ENCODE results near the gene DIAPH3. TPM values are rescaled to one million over a fixed set of nuclear protein-coding genes. Genes with fewer than 3 reads are reported as not detected.

The DIAPH3 gene
- total RNA-seq, 1 donor from 2014 or later = 0.26 TPM

- no peak for DNase-seq (ENCODE audit: low spot score)
These were observed 434.7 kb downstream of the DIAPH3 start for GRCh38 chr13:59728896-59729545.

DNA sequence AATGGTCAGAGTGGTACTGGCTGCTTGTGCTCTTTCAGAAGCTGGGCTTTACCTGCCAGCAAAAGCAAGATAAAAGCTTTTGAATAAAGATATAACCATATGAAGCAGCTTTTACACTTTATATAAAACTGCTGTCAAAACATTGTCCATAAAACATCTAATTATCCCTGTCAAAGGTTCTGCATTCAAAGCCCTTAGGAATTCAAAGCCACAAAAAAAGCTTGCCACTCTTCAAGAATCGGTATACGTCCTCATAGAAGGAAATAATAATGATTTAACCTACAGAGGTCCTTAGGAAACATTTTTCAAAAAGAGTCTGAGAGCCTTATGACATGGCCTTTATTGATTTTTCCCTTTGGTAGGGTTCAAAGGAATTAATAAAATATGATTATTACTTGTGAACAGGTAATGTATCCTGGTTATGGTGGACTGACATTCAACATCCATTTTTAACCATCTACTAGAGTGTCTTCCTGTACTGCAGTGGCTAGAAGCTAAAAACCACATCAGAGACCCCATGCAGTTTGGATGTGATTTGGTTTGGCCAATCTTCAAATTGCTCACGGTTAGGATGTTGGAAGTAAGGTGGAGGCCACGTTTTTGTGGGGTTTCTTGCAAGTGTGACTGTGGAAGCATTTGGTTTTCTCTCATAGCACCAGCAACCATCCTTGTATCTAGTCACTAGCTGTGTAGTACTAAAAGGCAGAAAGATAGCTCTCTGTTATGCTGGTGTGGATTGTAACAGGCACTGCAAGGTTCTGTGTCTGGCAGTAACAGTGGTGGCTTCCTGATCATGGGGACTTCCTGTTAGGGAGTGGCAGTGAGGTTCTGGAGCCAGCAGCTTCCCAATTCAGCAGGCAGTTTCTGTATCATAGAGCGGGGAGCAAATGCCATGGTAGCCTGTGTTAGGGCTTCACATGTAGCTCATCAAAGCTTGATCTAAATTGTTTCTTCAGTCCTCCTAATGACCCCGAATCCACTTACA is 441.5 kb downstream of the DIAPH3 start:
- DNase-seq (ENCODE audit: low spot score) = no peak

DNA sequence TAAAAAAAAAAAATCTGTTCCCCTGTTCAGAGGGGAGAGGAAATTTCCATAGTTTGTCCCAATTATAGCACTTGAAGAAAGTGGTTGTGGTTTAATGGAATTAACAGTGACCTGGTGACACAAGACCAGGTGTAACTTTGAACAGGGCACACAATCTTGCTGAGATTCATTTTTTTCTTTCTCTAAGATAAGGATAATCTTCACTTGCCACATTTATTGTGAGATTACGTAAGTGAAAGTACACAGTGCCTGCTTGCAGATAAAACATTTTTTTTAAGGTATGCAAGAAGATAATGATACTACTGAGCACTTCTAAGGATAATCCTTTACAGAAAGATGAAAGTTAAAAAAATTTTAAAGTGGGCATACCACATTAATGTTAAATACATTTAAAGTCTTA is 448.1 kb downstream of the DIAPH3 start:
- DNase-seq (ENCODE audit: low spot score) = no peak

- no peak for DNase-seq (ENCODE audit: low spot score)
These were observed 452.6 kb downstream of the DIAPH3 start for GRCh38 chr13:59710996-59711701.

DNA sequence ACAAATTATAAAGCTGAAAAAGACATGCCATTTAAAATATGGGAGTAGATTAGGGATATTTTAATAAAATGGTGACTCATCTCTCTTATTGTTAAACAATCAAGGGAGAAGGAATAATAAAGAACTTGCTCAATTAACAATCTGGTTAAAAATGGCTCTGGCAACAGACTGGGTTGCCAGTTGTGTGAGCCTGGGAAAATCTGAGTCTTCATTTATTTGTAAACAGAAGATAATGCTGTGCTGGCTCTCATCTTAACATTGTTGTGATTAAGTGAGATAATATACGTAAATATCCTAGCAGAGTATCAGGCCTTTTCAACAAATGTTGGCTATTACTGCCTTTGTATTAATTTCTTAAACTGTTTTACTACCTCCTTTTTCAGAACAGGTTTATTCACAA is 453.3 kb downstream of the DIAPH3 start:
- DNase-seq (ENCODE audit: low spot score) = no peak

DNA sequence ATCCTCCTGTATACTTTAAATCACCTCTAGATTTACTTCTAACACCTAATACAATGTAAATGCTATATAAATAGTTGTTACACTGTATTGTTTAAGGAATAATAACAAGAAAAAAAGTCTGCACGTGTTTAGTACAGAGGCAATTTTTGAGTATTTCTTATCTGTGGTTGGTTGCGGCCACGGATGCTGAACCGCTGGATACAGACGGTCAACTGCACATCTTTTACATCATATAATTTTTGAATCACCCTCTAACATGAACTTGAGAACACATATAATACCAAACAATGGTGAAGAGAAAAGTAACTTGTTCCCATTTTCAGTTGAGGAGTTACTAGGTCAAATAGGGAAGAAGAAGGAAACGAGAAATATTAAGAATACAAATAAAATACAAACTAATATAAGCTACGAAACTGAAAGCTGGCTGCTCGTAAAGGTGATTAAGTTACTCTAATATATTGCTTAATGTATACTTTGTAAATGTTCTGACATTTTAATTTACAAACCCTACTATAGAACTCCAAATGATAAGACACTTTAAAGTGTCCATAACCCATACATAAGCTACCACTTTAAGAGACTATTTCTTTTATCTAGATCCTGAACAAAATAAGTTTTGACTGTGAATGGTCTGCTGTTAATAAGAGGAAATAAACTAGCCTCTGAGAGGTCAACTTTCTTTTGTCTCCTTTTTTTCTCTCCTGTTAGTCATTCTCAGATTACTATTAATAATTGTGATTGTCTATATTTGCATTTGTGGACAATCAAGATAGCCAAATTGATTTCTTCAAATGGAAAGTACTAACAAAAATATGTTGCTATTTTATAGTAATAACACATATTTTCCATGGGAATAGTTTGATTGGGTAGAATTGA is 457.4 kb downstream of the DIAPH3 start:
- DNase-seq (ENCODE audit: low spot score) = no peak

DNA sequence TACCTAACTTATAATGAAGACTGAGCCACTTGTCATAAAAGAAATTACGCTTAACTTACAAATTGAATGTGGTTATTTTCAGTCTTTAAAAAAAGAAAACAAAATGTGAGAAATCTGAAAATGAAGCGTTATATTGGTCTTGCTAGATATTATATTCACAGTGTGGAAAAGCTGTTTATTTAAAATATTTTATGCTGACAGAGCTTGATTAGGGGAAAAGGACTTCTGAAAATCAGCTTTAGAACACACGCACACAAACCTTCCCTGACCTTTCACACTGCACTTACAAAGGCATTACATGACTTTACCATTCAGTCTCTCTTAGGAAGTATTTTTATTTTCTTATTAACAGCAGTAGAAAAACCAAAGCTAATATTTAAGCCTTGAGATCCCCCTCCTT is 461.5 kb downstream of the DIAPH3 start:
- no peak for DNase-seq (ENCODE audit: low spot score)

DNA sequence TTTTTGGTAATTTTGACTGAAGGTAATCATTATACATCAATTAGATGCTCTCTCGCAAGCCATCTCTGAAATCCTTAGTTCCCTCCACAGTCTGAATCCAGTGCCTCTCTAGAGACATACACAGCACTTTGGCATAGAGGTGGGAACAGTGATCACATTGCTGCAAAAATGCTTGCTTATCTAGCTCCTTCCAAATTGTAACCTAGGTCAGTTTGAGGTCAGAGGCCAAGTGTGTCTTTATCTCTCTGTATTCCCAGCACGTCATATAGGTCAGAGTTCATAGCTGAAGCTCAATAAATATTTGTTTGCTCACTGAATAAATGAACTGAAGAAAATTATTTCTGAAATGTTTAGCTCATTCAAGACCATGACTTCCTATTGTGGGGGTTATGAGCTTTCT is 462.5 kb downstream of the DIAPH3 start:
- DNase-seq (ENCODE audit: low spot score) = no peak

DNA sequence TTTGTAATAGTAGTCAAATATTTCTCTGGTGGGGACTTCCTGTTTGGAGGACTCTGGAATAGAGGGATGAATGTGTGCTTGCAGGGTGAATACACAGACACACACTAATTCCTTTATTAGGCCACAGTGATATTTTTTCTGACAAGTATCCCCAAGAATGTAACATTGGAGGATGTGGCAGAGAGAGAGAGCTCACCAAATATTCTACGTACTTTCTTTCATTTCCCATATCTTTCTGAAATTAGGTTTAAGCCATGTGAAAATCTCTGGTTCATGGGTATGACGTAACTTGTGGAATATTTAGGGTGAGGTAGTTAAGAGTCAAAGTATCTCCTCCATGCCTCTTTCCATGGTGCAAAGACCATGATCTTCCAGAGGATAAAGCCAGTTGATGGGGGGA is 463.4 kb downstream of the DIAPH3 start:
- DNase-seq (ENCODE audit: low spot score) = no peak

DNA sequence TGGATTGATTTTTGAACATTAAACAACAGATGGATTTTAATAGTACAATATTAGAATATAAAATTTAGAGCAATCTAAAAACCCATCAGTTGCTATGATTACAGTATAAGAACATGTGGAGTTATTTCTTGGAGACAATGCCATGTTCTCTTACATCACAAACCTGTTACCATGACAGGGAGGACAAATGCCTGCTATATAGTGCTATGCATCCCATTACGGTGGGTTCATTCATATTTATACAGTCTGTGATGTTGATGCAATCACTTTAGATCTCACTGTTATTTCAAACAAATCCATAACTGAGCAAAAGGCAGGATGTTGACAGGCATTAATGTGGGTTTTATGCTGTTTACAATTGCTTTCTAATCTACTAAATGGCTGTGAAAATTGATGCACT is 467.5 kb downstream of the DIAPH3 start:
- no peak for DNase-seq (ENCODE audit: low spot score)

- DNase-seq (ENCODE audit: low spot score) = no peak
These were observed 472.1 kb downstream of the DIAPH3 start for GRCh38 chr13:59691501-59692066.

GRCh38 chr13:59690857-59691500 is 472.7 kb downstream of the DIAPH3 start:
- no peak for DNase-seq (ENCODE audit: low spot score)

DNA sequence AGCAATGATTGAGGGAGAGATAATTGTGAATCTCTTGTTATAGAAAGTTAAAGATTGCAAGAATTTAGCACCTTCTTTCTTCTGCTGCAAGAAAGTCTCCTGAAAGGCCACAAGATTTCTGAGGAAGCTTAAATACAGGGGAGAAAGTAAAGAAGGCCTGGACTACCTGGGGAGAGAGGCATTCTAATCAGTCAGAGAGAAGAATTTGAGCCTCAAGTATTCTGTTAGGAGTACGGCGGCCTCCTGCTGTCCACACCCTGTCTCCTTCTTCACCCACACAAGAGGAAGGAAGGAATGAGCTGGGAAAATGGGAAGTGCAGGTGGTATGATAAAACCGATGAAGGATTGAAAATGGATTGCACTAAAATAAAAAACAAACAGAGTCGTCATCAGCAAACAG is 474.7 kb downstream of the DIAPH3 start:
- no peak for DNase-seq (ENCODE audit: low spot score)

GRCh38 chr13:59686798-59687394 is 476.8 kb downstream of the DIAPH3 start:
- no peak for DNase-seq (ENCODE audit: low spot score)

DNA sequence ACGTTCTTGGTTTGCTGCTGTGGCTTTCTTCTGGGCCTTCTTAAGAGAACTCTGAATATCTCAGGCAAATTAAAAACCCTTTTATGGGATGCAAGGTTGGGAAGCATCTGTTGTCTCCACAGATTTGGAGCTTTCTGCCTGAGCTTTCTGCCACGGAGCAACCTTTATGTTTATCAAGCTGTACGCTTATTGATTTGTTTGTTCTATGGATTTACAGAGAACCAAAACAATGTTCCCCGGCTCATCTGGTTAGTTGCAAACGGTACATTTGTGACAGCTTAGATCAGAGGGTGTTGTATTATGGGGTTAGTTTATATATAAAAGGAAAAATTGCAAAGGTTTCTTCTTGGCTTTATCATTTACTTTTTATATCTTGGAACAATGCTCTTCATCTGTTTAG is 479.6 kb downstream of the DIAPH3 start:
- DNase-seq (ENCODE audit: low spot score) = no peak

DNA sequence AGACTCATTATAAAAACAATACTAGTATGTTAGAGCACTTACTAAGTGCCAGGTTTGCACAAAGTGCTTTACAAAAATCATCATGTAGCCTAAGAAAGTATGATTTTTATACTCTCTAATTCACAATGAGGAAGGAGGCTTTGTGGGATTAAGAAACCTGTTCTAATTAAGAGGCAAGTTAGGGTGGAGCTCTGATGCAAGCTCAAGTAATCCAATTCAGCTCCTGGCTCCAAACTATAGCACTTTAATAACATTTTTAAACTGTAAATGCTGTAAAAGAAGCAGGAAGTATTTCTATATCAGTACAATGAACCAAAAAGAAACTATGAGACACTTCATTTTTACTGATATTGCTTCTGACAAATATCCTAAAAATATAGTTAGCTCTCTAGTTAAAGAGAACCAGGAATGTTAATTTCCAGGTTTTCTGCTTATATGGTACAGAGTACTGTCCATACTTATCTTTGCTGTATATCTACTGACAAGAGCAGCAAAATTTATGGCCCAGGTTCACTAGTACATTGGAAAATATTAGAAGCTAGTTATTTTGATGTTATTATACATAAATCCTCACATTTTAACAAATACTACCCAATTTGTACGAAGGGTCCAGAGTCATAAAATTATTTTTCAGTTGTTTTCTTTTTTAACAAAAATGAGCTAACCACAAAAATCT is 482.0 kb downstream of the DIAPH3 start:
- DNase-seq (ENCODE audit: low spot score) = no peak

- DNase-seq (ENCODE audit: low spot score) = no peak
These were observed 483.2 kb downstream of the DIAPH3 start for GRCh38 chr13:59680429-59681024.

DNA sequence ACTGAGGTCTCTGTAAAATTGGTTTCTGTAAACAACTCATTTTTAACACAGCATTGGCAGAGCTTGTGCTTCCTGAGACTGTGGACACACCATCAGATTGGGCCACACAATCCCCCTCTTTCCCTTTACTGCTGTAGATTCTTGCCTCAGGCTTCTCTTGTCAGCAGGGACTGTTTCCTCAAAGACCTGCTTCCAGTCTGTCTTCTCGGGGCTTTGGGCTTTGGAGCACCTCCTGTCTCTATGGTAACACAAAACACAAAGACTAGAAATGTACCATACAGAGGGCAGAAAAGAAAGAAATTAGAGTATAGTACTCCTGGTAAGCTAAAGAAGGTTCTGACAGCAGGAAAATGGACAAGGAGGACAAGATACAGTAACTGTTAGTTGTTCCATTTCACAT is 484.5 kb downstream of the DIAPH3 start:
- DNase-seq (ENCODE audit: low spot score) = no peak
